ENCODE results near the gene LRRK1.

Gene LRRK1

DNA sequence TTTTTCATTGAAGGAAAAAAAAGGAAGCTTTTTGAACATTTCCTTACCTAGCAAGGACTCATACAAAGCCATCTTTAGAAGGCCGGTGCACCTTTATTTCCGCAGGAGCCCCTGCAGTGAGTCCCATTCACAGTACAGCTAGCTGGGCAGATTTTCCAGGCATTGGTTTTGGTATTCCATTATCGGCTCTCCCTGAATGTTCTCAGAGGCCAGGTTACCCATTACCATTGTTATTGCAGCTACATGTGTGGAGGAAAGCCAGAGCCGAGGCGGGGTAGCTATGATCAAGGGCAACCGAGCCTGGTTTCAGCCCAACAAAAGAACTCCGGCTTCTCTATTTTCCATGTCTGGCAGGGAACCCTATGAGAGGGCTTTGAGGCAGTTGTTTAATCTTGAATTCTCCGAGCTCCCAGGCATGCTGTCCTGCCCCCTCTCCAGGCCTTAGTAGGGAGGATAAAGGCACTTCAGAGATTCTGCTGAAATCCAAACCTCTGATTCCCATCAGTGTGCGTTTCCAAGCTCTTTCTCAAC is 100.3 kb downstream of the LRRK1 start:
- Histone ChIP-seq H3K9me3 (no peaks in the 10 kb centered on the region), H3K4me1 (no peaks in the 10 kb centered on the region), H3K4me3 (no peak overlapping the region), H3K36me3 (peaks cover 0 to 9% (median 0%) of the 10 kb centered on the region in 3 donors), H3K27ac (no peak overlapping the region), H3K27me3 (no peaks in the 10 kb centered on the region)
- DNase-seq, result no peak
- TF ChIP-seq, protein P1, sequence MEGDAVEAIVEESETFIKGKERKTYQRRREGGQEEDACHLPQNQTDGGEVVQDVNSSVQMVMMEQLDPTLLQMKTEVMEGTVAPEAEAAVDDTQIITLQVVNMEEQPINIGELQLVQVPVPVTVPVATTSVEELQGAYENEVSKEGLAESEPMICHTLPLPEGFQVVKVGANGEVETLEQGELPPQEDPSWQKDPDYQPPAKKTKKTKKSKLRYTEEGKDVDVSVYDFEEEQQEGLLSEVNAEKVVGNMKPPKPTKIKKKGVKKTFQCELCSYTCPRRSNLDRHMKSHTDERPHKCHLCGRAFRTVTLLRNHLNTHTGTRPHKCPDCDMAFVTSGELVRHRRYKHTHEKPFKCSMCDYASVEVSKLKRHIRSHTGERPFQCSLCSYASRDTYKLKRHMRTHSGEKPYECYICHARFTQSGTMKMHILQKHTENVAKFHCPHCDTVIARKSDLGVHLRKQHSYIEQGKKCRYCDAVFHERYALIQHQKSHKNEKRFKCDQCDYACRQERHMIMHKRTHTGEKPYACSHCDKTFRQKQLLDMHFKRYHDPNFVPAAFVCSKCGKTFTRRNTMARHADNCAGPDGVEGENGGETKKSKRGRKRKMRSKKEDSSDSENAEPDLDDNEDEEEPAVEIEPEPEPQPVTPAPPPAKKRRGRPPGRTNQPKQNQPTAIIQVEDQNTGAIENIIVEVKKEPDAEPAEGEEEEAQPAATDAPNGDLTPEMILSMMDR (IDR thresholded peaks at IDR 0.05), result no peak
- intact Hi-C loops (cut with DNase I; ENCODE audit: low total_unique reads), result no loop called here

- no peak for DNase-seq
Measured at GRCh38 chr15:101020451-101020850, 101.3 kb downstream of the LRRK1 start.

GRCh38 chr15:101020945-101021344 is 101.8 kb downstream of the LRRK1 start:
- TF ChIP-seq, protein P1 (IDR thresholded peaks at IDR 0.05), result no peak
- DNase-seq, result no peak
- H3K4me3 ChIP-seq, result no peak overlapping the region
- H3K27ac ChIP-seq, result no peak overlapping the region
- H3K9me3 ChIP-seq, result no peaks in the 10 kb centered on the region
- H3K4me1 ChIP-seq, result no peaks in the 10 kb centered on the region
- H3K27me3 ChIP-seq, result no peaks in the 10 kb centered on the region
- peaks cover 0 to 15% (median 13%) of the 10 kb centered on the region in 3 donors for H3K36me3 ChIP-seq
- intact Hi-C loops (cut with DNase I; ENCODE audit: low total_unique reads), result no loop called here

More at GRCh38 chr15:101020451-101020850, 101.3 kb downstream of the LRRK1 start:
- Histone ChIP-seq H3K36me3 (peaks cover 0 to 10% (median 8%) of the 10 kb centered on the region in 3 donors), H3K4me3 (no peak overlapping the region), H3K27ac (no peak overlapping the region), H3K9me3 (no peaks in the 10 kb centered on the region), H3K4me1 (no peaks in the 10 kb centered on the region), H3K27me3 (no peaks in the 10 kb centered on the region)
- intact Hi-C loops (cut with DNase I; ENCODE audit: low total_unique reads), result no loop called here
- TF ChIP-seq, protein P1 (IDR thresholded peaks at IDR 0.05), result no peak

DNA sequence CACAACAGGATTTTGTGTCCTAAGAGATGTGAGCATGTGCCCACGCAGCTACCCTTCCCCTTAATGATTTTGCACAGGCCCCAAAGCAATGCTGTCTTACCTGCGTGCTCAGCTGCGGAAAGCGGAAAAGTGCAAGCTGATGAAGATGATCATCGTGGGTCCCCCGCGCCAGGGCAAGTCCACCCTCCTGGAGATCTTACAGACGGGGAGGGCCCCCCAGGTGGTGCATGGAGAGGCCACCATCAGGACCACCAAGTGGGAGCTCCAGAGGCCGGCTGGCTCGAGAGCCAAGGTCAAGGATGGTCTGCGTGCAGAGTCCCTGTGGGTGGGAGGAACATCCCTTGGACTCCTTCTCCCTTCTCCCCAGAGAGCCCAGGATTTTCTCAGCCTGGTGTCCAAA is 103.1 kb downstream of the LRRK1 start:
- intact Hi-C loops (cut with DNase I; ENCODE audit: low total_unique reads), result no loop called here
- TF ChIP-seq, protein P1 (IDR thresholded peaks at IDR 0.05), result no peak
- H3K4me1 ChIP-seq, result no peaks in the 10 kb centered on the region
- H3K27ac ChIP-seq, result no peak overlapping the region
- no peaks in the 10 kb centered on the region for H3K27me3 ChIP-seq
- H3K36me3 ChIP-seq, result peaks cover 0 to 28% (median 15%) of the 10 kb centered on the region in 3 donors
- H3K4me3 ChIP-seq, result no peak overlapping the region
- no peaks in the 10 kb centered on the region for H3K9me3 ChIP-seq
- DNase-seq, result peak in 1 of 2 donors; percentile 48

DNA sequence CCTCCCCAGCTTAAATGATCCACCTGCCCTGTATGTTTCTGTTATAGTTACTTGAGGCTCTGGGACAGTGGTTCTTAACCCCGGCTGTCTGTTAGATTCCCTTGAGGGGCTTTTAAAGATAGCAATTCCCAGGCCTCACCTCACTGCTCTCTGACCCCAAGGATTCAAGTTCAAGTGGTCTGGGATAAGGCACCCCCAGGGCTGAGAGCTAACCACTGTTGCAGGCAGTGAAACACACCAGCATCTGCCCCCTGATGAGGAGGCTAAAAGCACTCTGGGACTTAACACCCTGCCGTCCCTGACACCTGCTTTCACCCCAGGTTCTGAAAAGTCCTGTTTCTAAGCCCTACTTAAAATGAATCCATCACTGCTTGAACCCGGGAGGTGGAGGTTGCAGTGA is 103.7 kb downstream of the LRRK1 start:
- Histone ChIP-seq H3K4me1 (no peaks in the 10 kb centered on the region), H3K4me3 (no peak overlapping the region), H3K36me3 (peaks cover 0 to 34% (median 15%) of the 10 kb centered on the region in 3 donors), H3K9me3 (no peaks in the 10 kb centered on the region), H3K27ac (no peak overlapping the region), H3K27me3 (no peaks in the 10 kb centered on the region)
- intact Hi-C loops (cut with DNase I; ENCODE audit: low total_unique reads), result no loop called here
- TF ChIP-seq, protein P1 (IDR thresholded peaks at IDR 0.05), result no peak
- peak in 1 of 2 donors; percentile 13 for DNase-seq

All from tibial artery (tissue), 4 donors.